Ureter (tissue), 1 donor: ENCODE results near the gene APCS. TPM values are rescaled to one million over a fixed set of nuclear protein-coding genes. Genes with fewer than 3 reads are reported as not detected.

Source experiments
- total RNA-seq: library from RNA; stranded (reverse); gene quantifications from one replicate; pipeline ENCODE4 v1.2.4, GENCODE V29; 2023
- donor health status: DM: yes; HTN: yes; CAD: no.

The APCS gene
- total RNA-seq, 1 donor from 2014 or later: not detected

Other genes starting within 250 kb of the APCS start
- gene OR10J4, start 155.6 kb upstream of the APCS start, total RNA-seq: not detected
- not detected for gene OR10J1, start 148.1 kb upstream of the APCS start, total RNA-seq
- gene OR10J5, start 51.8 kb upstream of the APCS start, total RNA-seq: not detected
- 1.1 TPM for gene CRP, start 126.8 kb downstream of the APCS start, total RNA-seq
- gene DUSP23, start 193.1 kb downstream of the APCS start, total RNA-seq: 47.5 TPM
- gene FCRL6, start 214.5 kb downstream of the APCS start, total RNA-seq: 0.49 TPM
- 3.6 TPM for gene SLAMF8, start 239.0 kb downstream of the APCS start, total RNA-seq